CD1c-positive myeloid dendritic cell (primary cell): Measurements from ENCODE around the gene DNAH8.
A peak's percentile ranks its signal among the peaks of the same experiment; 100 is the strongest.

ENCODE experiments used
- DNase-seq: peaks from one replicate; pipeline ENCODE4 v3.0.0-alpha.2; 2016; ENCODE audit errors: extremely low spot score

Gene DNAH8

DNA sequence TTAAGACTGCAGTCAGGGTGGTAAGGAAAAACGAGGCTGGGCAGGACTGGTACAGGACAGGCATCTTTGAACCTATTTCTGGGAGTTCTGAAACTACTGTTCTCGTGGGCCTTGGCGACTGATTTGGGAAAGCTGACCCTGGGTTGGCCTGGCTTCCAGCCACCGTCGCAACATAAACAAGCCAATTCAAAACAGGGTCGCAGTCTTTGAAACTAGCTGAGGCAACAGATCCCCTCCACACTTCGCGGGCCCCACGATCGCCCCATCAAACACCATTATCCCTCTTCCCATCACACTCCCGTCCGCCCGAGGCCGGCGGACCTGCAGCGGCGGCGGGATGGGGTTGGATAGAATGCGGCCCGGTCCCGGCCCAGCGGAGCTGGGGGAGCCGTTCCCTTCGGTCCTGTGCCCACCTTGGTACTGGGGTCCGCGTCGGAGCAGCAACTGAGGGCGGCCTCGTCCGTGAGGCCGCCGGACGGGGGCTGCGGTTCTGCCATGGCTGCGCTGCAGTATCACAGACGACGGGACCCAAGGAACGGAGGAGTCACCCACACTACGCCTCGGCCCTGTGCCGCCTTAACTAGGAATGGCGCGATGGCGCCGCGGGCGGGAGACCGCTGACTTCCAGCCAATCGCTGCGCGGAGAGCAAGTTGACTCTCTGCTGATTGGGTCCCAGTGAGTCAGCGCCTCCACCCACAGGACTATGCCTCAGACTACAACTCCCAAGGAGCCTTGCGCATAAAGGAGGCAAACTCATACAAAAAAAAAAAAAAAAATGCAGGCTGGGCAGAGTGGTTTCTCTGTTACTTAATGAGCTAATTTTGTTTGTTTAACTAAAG, 12.3 kb upstream of the DNAH8 start, which contains the start of gene GLO1:
GLO1 (minus strand) TSS at position 588 of the 840 bp plus-strand sequence; CDS start at position 497, 91 bp downstream.
- DNase-seq, result peak; percentile 98

GRCh38 chr6:38703949-38704590, 11.0 kb upstream of the DNAH8 start:
- no peak for DNase-seq

GRCh38 chr6:38705924-38706323, 9.2 kb upstream of the DNAH8 start:
- no peak for DNase-seq

- no peak for DNase-seq
Measured at GRCh38 chr6:38708496-38708895, 6.6 kb upstream of the DNAH8 start.

DNA sequence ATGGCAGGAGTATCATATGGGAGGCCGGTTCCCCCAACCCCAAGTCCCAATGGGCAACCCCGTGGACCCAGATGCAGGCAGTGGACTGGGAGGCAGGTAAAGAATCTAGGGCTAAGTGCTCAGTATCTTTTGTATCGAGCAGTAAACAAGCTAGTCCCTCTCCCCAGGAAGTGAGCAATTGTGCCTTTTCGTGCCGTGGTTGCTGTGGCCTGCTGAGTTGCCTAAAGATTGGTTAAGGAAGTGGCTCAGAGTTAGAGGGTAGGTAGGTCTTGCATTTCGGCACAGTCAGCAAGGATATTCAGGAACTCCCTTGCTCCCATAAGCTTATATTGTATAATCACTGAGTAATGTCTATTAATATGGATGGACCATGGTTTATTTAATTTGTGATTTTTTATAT, 1.3 kb upstream of the DNAH8 start:
- DNase-seq, result peak; percentile 50

DNA sequence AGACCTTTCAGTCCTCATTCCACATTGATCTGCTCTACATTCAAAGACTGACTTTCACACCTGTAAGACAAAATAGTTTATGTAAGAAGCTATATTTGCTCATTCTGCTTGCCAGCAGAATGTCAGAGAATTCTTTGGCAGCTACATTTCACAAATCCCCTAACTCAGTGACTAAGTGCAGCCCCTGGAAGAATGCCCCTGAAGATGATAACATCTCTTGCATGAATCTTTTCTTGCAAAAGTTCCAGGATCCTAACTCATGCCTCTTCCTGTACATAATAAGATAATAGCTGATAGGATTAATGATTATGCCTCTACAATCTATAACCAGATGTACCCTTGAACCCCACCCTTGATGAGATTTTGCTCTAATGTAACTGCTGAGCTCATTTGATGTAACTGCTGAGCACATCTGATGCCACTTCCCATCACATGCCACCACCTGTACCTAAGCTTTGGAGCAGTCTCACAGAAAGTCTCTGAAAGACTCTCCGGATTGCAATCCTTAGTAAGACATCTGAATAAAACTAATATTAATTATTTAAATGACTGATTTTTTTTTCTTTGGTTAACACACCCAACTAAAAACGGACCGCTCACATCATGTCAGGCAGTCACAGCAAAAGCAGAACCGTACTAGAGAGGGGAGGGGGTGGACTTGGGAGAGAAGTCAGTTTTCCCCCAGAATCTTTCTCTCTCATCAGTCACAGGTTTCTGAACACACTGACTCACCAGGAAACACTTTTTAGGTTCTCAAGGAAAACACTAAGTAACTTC, 684 bp upstream of the DNAH8 start:
- peak; percentile 30 for DNase-seq

GRCh38 chr6:38716825-38717224, 1.7 kb downstream of the DNAH8 start:
- no peak for DNase-seq

DNA sequence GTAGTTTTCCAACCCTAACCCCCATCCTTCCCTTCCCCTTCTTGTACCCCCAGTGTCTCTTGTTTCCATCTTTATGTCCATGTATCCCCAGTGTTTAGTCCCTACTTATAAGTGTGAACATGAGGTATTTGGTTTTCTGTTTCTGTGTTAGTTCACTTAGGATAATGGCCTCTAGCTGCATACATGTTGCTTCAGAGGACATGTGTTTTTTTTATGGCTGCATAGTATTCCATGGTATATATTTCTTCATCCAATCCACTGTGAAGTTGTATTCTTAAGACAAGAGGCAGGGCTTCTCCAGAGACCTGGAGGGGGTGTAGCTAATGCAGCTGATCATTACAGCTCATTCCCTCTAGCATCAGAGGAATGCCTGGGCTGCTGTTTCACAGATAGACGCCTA, 4.2 kb downstream of the DNAH8 start:
- DNase-seq, result no peak

GRCh38 chr6:38720295-38720694, 5.2 kb downstream of the DNAH8 start:
- no peak for DNase-seq

DNA sequence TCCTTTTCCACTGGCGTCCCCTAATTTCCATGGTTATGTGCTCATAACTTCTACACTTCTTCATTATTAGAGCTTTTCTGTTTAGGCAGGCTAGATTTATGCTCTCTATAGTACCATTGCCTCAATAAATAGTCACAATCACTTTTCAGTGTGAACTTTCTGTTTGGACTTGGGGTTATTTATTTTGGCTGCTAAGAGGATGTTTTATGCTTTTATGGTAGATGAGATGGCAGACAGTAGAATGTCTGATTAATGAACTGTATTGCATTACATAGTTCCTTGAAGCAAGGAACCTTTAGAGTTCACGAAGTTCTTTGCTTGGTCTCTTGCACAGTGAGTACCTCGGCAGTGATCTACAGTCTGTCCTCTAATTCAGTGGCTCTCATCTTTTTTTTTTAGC, 6.9 kb downstream of the DNAH8 start:
- DNase-seq, result no peak

DNA sequence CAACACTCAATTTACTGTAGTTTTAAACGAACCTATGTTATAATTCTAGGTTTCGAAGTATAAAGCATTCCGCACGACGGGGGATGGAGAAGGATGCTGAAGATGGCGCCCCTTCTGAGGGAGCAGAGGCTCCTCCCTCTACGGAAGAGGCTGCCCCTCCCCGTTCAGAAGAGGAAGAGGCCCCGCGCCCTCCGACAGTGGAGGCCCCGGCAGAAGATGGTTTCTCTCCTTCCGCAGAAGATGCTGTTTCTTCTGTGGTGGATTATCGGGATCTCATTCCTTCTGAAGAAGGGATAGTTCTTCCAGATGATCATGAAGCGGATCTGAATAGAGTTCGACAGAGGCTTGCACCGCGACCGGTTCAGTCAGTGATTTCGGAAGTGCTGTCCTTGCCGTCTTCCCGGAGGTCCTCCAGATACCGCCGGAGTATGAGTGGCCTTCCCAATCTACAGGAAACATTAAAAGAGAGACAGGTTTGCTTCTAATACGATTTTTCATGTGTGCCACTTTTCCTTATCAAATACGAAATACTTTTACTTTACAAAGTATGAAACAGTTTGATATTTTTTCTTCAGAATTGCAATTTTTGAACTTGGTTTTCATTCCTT, 7.7 kb downstream of the DNAH8 start:
- no peak for DNase-seq

GRCh38 chr6:38723783-38724182, 8.7 kb downstream of the DNAH8 start:
- no peak for DNase-seq

GRCh38 chr6:38724343-38724742, 9.2 kb downstream of the DNAH8 start:
- no peak for DNase-seq

DNA sequence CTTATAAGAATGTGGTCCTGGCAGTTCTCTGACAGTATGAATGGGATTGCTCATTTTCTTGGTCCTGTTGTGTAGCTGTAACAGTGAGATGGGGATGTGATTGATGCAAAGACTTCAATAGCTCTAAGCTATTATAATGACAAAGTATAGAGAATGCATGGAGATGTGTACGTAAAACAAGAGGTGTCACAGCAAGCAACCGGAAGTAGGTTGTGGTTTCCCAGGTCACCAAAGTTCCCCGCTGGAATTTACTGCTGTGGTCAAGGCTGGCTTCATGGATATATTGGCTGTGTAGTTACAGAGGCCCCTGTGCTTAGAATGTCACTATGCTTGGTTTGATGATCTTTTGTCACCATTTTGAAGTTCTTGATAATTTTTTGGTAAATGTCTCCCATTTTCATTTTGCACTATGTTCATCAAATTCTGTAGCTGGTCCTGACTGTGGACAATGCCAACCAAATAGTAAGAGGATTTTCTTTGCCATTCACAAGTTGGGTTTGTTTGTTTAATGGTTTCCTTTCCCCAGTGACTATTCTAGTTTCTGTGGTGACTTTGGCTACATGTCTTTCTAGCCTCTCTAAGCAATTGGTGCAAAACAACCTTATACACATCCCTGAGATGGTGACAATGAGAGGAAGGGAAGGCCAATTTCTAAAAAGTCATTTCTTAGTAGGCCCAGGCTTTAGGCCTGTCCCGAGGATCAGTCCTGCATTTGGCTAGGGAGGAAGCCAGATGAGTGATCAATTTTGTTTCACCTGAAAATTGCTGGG, 10.5 kb downstream of the DNAH8 start:
- no peak for DNase-seq

GRCh38 chr6:38728203-38728602, 13.1 kb downstream of the DNAH8 start:
- no peak for DNase-seq

DNA sequence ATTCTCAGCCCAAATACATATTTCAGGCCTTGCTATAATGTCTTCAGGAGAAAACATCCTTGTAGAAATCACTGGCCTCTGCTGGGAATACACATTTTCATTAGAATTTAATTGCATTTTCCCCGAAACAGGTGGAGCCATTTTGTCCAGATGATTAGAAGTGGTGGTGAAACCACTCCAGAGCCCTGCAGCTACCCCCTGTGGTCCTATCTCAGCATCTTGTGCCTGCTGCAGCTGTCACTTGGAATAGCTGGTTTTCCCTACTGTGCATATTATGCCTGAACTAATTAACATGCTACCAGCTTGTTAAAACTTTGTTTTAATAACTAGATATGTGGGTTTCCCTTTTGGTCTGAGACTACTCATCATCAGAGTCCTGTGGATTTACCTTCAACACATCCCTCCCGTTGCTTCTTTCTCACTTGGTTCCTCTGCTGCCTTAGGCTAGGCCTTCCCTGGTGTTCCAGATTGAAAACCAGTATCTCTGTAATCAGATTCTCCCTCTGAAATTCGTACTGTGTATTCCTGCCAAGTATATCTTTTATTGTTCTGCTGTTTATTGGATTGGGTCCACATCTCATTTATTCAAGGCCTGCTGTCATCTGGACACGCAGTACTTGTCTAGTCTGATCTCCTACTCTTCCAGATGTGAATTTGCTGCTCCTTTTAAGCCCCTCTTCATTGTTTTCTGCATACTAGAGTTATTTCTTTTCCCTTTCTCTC, 15.2 kb downstream of the DNAH8 start:
- no peak for DNase-seq

DNA sequence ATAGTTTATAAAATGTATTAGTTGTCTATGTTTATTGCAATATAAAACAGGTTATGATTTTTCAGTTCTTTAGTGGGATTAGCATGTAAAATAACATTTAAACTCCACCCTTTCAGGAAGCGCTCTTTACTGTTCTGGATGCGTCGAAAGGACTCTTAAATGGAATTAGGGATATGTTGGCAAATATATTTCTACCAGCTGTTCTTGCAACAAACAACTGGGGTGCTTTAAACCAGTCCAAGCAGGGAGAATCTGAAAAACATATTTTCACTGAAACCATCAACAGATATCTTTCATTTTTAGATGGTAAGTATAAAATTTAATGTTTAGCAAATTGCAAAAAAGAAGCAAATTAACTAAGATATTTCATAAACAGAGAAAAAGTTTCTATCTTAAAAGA, 21.8 kb downstream of the DNAH8 start:
- no peak for DNase-seq

DNA sequence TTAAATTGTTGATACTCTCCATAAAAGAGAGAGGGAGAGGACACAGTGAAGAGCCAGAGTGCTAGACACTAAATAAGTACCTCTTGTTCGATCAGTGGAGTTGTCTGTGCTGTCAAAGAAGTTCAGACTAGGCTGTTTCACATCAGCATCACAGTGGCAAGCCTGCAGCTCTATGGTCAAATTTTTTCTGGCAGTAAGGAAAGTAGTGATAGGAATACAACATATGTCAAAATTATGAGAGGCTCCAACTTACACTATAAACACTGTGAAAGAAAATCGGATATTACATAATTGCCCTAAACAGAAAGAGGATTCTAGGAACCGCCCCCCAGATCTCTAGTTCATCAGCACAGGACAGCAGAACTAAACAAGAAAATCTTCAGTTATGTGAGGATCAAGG, 23.1 kb downstream of the DNAH8 start:
- DNase-seq, result no peak

- DNase-seq, result no peak
Measured at GRCh38 chr6:38739532-38739931, 24.4 kb downstream of the DNAH8 start.

DNA sequence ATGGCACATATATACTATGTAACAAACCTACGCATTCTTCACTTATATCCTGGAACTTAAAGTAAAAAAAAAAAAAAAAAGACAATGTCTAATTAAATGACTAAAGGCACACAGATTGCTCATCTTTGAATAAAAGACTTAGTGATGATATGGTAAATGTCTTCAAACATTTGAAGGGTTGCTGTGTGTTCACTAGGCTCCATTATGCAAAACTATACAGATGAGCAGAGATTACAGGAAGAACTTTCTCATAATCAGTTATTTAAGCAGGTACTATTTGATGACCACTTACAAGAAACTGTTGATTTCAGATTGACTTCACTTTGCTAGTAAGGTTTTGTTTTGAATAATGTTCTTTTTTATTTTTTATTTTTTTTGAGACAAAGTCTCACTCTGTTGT, 34.4 kb downstream of the DNAH8 start:
- DNase-seq, result no peak
